ENCODE data around the gene COA8.
A peak's percentile ranks its signal among the peaks of the same experiment; 100 is the strongest.

Gene COA8

DNA sequence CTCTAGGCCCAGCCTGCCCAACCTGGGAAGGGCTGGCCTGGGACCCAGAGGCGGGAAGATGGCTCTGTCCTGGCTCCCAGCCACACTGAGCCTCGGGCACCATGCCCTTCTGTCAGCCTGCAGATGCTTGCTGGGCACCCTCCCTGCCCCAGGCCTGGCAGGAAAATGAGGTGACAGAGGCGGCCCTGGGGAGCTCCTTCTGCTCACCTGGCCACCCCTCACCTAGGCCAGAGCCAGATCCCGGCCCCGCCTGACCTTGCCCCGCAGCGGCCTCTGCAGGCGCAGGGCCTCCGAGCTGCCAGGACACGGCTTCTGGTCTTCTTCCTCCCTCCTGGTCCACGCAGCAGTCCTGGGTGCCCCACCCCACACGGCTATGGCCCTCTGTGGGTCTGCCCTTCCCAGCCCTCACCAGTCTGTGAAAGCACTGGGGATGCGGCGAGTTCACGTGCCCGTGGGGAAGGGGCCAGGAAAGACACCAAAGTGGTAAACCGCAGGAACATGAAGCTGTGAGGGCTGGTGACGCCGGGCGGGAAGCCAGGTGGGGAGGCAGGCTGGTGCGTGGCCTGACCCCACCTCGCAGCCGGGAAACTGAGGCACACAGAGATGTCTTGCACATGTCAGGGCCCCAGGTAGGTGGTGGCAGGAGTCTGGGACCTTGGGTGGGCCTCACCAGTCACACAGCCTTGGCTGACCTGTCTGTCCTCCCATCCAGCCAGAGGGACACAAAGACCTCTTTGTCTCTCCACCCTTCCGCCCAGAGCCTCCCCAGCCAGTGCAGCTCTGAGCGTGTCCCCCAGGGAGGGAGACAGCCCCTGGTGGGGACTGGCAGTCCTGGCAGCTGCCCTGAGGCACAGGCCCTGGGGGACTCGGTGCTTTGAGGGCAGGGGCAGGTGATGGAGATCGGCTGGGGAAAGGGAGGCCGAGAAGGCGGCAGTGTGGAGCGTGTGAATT, 13.1 kb upstream of the COA8 start:
- no peak for DNase-seq

DNA sequence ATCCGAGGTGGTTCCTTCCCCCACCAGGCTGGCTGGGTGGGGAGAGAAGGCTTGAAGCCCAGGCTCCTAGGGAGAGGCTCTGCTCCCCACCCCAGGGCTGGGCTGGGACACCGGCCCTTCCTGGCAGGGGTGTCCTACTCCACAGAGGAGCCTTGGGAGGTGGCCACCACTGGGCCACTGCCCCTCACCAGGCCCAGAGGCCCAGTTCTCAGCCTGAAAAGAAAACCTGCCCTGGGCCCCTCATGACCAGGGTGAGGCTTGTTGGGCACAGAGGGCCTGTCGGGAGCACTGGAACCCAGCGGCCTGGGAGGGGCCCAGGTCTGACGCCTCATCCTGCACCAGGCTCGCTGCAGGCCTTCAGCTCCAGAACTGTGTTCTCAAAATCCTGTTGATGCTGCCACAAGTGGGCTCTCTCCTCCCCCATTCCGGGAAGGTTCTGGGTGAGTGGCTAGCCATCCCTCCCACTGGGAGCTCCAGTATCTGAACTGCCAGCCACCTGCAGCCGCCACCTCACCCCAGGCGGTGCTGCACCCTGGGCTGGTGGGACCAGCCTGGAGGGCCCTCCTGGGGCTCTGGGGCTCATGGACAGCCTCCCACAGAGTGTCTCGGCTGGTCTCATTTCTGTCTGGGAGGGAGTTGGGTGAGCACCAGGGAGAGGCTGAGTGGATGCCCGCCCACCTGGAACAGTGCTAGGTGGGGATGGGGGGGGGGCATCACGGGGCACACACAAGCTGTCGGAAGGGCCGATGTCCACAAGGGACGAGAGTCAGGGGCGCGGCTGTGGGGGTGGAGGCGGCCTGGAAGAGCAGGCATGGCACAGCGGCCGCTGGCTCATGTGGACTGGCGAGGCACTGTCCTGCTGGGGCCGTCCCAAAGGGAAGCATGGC, 12.1 kb upstream of the COA8 start:
- no peak for DNase-seq

DNA sequence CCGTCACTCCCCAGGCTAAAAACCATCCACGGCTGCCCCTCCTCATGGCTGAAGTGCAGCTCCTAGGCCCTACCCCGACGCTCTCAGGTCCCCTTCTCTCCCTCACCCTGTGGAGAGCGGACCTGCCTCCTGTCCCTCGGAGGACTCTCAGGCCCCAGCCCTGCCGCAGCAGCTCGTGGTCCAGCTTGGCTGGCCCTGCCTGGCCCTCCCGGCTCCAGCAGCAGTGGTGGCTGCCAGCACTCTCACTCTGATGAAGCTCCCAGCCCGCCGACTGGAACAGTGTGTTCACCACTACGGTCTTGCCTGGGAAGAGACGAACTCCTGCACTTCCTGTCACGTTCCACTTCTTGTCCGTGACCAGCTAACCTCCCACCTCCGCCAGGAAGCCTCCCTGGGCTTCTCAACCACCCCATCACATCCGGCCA, 11.4 kb upstream of the COA8 start:
- no peak for DNase-seq

DNA sequence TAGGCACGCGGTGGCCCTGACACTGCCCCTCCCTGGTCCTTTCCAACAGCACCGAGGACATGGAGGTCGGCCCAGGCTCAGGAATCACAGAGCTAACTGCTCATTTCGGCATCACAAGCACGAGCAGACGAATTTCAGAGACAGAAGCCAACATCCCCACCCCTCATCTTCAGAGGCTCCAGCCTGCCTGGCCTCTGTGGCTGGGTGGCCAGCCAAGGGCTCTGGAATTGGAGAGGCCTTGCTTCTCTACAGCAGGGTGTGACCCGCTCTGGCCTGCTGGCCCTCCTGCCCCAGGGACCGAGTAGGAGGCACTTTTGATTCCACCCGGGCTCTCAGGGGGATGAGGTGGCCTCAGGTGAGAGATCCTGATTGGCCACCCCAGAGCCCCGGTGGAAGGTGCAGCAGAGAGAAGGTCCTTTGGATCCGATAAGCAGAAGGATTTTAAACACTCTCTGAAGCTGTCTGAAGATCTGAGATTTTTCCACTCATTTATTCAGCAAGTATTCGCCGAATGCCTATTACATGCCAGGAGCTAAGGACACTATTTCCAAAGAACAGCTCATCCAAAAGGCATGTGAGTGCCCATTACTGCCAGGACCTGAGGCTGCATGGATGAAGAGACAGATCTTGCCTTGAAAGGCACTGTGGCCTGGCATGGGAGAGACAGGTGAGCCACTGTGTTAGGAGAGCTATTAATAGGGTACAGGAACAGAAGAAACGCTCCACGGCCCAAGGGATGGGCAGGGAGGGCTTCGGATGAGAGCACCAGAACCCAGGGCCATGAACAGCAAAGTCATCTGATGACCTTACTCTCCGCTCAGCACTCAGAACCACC, 10.5 kb upstream of the COA8 start:
- no peak for DNase-seq

DNA sequence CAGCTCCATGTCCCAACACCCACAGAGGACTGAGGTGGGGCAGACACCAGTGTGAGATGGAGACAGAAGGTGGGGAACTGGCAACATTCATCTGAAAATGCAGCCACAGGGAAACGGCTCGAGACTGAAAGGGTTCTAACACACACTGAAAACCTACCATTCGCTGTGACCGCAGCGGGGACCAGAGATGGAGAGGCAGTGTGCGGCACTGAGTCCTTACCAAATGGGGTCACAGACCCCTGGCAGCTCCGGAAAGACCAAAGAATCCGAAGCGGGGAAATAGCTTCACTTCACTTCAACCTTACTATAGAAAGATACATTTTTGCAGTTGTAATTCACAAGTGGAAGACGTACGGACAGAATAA, 9.9 kb upstream of the COA8 start:
- DNase-seq = no peak

DNA sequence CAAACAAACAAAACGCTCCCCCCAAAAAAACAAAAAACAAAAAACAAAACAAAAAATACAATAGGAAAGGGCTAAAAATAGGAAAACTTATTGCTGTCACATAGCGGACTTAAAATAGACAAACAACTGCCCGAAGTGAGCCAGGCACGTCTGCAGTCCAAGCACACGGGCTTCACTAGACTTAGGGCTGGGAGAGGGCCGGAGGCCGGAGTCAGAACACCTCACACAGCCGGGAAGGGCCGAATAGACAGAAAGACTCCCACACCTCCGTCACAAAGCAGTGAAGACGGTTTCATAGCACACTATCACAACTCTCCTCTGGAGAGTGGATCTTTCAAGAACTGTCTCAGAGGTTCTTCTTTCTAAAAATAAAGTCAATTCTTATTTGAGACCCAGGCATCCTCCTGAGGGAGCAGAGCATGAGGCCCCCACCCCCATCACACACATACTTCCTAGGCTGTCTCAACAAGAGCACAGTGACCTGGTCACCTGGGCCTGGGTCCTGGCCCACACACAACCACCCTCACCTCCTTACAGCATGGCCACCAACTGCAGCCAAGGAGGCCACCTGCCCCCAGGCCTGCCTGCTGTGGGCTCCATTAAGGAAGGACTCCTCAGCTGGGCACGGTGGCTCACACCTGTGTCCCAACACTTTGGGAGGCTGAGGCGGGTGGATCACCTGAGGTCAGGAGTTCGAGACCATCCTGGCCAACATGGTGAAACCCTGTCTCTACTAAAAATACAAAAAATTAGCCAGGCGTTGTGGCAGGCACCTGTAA, 7.0 kb upstream of the COA8 start:
- no peak for DNase-seq

DNA sequence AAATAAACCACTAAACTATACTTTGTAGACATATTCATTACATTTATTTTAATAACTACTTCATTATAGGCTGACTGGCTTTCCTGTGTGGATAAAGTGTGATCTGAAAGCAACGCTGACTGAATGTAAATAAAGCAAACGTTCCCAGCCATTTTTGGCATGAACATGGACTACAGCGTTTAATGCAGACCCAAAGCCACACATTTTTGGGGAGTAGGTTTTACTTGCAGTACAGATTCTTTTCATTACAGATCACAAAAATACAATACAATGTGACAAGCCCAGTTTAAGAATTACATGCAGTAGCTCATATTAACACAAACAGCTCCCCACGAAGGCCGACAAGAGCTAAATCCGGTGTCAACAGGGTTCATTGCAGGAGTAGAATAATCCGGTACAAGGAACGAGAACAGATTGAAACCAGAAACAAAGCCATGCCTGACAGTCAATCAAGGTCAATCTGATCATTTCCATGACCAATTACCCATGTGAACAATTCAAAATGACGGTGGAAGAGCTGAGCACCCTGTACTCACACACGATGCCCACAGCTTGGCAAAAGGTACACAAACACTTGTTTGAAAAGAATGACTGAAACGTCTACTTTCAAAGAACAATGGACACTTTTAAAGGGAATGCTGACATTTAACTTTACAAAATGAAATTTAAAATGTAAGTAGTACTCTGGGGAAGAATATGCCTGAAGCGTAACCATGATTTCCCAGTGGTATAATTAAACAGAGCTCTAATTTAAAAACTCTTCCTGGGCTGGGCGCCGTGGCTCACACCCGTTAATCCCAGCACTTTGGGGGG, 5.6 kb upstream of the COA8 start:
- no peak for DNase-seq

DNA sequence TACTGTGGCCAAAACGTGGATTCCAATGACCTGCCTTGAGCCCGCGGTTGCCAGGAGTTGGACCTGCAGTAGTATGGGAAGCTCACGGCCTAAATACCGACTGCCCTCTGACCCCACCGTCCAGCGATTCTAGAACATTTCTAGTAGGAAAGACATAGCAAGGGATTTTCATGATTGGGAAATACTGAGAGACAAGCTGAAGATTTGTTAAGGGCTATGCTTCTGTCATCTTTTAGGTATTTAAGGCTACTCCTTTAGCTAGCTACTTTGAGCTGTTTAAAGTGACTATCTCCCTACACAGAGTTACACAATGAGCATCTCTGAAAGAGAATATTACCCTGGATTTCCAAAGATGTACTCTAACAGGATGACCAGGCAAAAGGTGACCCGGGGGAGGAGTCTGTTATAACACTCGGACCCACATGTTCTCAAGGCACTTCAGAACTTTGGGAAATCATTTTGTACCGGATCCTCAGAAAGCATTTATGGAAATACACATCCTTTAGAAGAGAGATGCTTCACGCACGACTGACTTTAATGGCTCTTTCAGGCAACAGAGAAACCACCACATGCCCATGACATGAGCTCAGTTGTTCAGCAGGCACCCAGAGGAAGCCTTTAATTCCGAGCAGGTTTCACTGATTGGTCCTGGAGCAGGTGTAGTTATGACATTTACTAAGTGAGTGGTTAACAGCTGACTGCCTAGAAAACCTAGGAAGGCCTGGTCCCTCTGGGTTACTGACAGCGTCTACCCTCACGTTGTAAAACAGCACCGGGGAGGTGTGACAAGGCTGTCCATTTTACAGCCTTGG, 4.5 kb upstream of the COA8 start:
- DNase-seq = no peak

DNA sequence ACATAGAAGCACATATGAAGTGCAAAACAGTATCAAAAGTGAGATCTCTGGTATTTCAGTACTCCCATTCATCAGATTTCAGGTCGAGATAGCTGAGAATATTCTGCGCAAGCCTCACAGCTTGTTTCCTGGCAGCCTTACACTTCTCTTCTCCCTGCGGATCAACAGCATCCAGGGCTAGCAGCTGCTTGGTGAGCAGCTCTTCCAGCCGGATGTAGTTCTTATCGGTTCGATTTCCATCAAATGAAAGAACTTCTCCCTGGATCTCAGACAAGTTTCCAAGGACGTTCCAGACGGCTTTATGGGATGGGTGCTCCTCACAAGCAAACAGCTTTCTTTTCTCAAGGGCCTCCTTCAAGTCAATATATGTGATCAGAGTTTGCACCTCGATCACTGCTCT, 3.0 kb upstream of the COA8 start:
- DNase-seq = no peak

DNA sequence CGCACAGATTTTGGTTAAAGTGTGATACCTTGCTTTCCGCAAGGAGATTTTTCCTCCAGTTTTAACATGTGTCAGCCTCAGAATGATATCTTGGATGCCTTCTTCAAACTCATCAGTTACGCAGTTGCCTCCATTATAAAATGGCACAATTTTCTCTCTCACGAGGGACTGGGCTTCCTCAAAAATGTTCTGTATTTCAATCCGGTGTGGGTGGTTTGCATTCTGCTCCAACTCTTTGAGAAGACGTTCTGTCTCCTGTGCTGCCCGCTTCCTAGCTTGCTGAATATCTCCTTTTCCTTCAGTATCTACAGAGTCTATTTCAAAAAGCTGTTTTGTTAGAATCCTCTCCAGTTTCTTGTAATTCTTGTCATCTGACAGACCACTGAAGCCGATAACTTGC, 2.1 kb upstream of the COA8 start:
- no peak for DNase-seq

DNA sequence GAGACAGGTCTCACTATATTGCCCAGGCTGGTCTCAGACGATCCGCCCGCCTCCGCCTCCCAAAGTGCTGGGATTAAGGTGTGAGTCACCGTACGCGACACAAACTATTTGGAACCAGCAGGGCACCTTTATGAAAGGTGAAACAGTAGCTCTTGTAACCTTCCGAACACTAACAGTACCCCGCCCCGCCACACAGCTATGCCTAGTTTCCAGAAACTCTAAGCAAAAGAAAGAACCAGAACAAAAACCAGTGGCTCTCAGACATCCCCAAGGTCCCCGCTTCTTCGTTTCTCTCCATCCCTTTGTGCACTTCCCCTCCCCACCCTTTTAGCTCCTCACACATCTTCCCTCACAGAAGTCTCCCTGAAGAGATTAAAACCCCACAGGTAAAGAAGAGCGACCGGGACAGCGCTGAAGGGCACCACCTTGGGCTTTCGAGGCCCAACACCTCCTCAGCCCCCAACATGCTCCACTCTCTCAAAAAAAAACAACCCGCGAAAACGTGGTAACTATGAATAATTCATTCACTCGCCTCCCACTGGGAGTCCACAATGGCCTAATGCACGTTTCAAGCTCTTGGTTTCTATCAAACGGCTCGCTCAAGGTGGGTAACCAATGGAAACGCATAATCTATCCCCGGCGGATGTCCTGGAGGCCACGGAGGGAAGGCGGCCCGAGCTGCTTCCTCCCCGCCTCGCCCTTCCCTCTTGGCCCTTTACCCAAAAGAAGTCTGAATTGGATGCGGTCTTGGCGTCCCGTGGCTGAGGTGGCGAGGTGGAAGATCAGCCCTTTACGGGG, 1.2 kb upstream of the COA8 start:
- peak in 1 of 2 donors; percentile 46 for DNase-seq

DNA sequence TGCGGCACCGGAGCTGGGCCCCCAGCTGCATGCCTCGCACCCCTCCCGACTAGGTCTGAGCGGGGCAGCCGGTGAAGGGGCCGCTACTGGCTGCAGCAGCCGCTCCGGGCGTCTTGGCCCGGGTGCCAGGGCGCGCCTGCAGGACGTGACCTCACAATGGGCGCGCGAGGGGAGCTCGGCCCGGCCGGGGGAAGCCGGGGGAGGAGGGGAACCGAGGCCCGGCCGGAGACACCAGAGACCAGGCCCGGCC, 656 bp upstream of the COA8 start:
- no peak for DNase-seq

DNA sequence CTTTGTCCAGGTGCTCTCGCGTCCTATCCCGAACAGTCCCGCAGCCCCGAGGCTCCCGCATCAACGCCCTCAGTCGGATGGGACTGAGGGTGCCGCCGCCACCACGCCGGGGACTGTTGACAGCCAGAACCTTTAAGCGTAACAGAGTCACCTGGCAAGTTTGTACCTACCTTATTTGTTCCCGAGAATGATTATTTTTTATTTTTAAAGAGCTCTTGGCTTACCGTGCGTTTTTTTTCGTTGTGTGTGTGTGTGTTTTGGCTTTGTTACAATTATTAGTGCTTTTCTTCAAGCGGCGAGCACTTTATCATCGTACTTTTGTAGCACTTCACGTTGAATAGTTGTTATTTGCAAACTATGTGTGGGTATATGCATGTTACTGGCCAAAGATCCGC, 463 bp downstream of the COA8 start:
- DNase-seq = no peak

DNA sequence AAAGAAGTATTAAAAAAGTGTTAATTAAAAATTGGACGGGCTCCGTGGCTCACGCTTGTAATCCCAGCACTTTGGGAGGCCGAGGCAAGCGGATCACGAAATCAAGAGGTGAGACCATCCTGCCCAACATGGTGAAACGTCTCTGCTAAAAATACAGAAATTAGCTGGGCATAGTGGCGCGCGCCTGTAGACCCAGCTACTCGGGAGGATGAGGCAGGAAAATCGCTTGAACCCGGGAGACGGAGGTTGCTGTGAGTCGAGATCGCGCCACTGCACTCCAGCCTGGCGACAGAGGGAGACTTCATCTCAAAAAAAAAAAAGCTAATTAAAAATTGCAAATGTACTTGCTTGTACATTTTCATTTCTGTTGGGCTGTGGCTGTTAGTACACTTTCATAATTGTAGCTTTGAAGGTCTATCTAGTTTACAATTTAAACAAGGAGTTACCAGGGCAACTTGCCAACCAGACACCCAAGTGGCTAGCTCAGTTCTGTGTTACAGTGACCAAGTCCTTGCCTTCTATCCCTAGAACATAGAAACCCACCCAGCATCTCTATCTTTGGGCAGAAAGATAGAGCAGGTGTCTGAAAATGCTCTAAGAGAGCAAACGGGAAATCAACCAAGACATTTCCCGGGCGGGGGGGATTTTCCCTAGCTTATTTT, 1.2 kb downstream of the COA8 start:
- DNase-seq = no peak

DNA sequence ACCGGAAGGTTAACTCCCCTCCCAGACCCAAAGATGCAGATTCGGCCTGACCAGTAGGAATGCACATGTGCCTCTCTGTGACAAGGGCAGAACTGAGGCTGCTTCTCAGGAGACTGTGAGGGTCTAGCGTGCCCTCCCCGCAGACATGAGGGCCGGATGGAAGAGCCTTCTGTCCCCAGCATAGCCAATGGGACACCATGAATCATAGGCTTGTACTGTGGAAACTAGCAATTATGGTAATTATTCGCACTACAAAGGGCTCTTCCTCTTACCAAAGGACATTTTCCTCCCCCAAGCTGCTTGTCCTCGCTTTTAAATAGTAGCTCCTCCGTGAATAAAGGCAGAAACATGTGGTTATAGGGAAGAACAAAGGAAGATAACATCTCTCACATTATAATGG, 6.2 kb downstream of the COA8 start:
- DNase-seq = no peak

DNA sequence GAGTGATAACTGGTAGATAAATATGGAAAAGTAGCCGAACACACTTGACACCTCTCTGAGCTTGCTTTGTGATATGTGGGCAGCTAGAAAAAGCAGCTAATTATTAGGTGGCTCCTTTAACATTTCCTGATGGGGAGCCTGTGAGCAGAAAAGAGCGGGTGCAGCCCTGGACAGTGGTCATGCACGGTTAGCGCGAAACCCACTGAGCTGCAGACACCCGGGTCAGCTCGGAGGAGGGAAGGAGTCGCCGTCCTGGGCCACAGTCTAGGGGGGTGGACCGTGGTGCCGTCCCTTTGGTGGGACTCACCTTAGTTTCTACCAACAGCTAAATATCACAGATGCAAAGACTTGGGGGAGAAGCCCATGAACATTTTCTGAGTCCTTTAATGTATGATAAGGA, 6.6 kb downstream of the COA8 start:
- DNase-seq = no peak

DNA sequence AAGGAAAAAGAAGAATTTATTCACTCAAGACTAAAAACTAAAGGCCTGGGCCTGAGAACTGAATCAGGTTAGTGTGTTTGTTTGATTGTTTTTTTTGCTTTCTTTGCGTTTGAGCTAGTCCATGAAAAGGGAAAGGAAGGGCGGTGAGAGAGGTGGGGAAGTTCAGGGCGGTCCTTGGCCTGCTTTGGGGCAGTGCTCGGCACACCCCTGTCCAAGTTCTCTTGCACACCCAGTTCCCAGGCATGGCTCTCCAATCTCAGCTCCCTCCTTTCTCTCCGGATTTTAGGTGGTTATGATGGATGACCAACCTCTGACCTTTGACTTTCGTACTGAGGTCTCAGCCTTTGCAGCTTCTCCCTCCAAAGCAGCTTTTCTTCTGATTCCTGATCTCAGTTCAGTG, 11.3 kb downstream of the COA8 start:
- DNase-seq = no peak

DNA sequence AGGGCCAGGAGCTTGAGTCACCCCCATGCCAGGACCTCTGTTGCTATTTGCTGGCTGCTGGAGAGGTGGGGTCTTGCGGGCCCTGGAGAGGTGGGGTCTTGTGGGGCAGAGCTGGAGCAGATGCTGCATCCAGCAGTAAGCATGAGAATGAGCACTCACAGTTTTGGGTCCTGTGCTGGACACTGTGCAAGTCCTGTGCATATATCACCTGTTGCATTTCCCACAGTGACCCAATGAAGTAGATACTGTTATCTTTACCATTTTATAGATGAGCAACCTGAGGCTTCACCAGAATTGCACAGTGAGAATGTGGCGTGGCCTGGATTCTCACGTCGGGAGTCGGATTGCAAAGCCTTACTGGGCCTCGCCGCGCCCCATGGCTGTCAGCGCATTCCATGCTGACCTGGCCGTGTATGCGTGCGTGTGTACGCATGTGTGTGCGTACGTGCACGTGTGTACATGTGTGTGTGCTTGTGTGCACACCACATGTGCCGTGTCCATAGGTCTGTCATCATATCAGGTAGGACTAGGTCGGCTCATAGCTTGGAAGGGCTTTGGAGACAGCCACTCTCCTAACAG, 12.0 kb downstream of the COA8 start:
- DNase-seq = no peak

Data from CD4-positive, alpha-beta T cell treated with Interleukin-1 beta for 1 hour (primary cell).